Ureter (tissue), 1 donor: ENCODE results near the gene TNFRSF8. TPM values are rescaled to one million over a fixed set of nuclear protein-coding genes. Genes with fewer than 3 reads are reported as not detected.
"Not testable (repeated sequence)": the region's sequence is repeated elsewhere in the genome, so short reads cannot be mapped to it uniquely, and the experiment has no call there.

Experiments used
- DNase-seq: peaks from one replicate; pipeline ENCODE4 v3.0.0-alpha.2; 2020; ENCODE audit warnings: low spot score
- total RNA-seq: library from RNA; stranded (reverse); gene quantifications from one replicate; pipeline ENCODE4 v1.2.4, GENCODE V29; 2023
- donor health status: DM: yes; HTN: yes; CAD: no.

Gene TNFRSF8
- total RNA-seq, 1 donor from 2014 or later, result 0.36 TPM

DNA sequence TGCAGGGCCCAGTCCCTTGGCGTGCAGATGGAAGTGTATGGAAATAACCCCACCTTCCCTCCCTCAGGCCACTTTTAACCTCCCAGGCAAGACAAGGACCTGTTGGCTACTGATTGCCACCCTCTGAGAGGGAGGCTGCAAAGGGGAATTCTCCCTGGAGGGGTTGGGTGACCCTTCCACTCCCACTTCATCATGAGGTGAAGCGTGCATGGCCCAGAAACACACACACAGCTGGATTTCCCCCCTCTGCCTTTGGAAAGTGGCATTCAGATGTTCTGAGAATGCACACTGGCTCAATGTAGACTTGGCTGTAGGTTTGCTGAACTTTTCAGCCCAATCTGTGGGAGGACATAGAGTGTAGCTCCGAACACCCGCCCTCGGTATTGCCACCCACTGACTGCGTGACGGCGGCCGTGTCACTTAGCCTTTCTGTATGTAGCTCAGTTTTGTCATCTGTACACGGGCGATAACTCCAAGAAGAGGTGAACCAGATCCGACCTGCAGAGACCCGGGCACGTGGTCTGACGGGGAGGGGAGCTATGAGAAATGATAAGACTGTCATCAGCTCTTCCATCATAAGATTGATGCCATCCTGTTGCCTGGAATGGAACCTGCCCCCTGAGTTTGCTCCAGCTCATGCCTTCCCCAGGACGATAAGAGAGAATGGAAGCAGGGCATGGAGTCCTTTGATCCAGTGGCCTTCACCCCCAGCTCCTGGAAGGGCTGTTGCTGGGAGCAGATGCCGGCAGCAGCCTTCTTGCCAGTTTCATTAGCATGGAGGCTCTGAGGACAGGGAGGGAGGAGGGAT, 24.5 kb upstream of the TNFRSF8 start:
- DNase-seq, result no peak

DNA sequence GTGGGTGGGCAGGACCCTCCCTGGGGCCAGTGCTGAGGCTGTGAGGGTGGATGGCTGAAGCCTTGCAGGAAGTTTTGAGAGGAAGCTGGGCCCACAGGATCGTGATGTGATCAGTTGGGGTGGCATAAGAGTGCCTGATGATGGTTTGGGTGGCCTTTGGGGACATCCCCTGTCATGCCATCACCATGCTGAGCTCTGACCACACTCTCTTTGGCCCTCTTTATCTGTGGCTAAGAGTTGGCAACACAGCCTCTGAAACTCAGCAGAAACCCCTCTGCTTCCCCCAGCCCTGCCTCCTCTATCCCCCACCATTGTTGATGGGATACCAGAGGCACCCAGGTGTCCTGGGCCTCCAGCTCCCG, 24.0 kb upstream of the TNFRSF8 start:
- DNase-seq, result no peak

DNA sequence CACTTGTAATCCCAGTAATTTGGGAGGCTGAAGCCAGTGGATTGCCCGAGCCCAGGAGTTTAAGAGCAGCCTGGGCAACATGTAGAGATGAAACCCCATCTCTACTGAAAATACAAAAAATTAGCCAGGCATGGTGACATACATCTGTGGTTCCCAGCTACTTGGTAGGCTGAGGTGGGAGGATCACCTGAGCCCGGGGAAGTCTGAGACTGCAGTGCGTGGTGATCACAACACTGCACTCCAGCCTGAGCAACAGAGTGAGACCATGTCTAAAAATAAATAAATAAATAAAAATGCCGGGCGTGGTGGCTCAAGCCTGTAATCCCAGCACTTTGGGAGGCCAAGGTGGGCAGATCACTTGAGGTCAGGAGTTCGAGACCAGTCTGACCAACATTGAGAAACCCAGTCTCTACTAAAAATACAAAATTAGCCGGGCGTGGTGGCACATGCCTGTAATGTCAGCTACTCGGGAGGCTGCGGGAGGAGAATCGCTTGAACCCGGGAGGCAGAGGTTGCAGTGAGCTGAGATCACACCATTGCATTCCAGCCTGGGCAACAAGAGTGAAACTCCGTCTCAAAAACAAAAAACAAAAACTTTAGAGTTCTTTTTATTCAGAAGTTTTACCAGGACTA, 23.2 kb upstream of the TNFRSF8 start:
- not testable (repeated sequence) for DNase-seq

DNA sequence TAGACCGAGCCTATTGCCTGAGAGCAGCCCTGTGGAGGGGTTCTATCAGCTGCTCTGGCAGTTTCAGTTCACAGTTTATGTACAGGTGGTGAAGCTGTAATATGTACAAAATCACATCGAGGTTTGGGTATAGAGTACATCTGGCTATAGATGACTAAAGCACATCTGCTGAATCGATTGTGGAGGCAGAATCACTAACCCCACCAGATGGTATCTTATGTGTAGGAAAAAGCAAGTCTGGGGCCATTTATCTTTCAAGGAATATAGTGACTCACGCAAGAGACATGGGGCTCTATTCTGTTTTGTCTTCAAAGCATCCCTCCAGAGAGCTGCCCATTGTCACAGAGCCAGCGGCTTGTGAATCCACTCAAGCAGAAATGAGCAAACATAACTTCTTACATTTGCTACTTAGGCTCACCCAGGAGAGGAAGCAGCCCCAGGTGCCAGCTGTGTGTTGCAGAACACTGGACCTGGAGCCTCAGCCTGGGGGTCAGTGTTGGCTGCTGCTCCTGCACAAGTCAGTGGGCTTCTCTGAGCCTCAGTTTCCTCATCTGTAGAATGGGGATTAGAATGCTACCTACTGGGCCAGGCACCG, 22.5 kb upstream of the TNFRSF8 start:
- DNase-seq, result no peak

DNA sequence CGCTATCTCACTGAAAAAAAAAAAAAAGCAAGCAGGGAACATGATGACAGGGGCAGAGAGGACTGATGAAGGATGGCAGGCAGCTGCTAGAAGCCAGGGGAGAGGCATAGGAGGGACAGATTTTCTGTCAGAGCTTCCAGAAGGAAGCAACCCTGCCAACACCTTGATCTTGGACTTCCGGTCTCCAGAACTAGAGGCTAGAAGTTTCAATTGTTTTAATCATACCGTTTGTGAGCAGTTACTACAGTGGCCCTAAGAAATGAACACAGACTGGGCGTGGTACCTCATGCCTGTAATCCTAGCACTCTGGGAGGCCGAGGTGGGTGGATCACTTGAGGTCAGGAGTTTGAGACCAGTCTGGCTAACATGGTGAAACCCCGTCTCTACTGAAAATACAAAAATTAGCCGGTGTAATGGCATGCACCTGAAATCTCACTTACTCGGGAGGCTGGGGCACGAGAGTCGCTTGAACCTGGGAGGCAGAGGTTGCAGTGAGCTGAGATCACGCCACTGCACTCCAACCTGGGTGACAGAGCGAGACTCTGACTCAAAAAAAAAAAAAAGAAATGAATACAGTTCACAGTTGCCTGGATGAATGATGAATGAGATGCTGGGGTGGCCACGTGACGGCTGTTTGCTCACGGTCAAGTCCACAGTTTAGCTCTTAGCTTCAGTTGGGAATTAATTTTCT, 18.8 kb upstream of the TNFRSF8 start:
- DNase-seq, result not testable (repeated sequence)

DNA sequence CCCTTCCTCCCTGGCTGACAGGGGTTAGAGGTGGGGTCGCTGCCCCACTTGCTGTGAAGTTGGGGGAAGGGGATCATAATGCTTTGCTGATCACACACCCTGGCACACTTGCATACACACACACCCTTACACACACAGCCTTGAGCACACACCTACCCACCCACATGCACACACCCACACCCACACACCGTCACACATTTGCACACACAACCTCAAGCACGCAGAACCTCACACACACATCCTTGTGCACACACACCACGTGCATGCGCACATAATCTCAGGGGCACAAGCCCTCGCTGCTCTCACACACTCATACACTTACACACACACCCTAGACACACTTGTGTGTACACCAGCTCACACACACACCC, 16.4 kb upstream of the TNFRSF8 start:
- DNase-seq, result no peak

DNA sequence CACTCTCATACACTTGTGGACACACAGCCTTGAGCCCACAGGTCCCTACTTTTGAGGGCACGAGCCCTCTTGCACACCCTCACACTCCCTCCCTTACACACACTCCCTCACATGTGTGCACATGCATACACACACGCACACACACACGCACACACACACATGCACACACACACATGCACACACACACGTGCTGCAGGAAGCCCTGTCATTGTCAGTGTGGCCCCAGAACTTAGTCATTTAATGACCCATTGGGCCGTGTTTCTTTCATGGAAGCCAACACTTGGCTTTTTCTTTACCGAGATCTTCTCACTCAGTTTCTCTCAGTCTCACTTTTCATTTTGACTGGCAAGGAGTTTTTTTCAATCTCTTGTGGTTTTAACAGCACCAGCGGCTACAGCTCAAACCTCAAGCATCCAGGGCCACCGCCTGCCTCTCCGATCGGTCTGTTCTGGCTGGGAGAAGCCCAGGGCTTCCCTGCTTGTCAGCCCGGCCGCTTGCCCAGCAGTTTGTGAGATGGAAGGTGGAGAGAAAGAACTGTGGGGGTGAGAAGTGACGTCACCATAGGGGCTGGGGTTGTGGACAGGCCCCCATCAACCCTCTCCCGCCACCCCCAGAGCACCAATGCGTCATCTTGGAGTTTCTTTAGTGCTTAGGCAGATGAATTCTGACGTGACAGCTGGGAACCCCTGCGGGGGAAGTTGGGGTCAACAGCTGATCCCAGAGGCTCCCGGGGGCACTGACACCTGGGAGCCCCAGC, 15.8 kb upstream of the TNFRSF8 start:
- DNase-seq, result no peak

DNA sequence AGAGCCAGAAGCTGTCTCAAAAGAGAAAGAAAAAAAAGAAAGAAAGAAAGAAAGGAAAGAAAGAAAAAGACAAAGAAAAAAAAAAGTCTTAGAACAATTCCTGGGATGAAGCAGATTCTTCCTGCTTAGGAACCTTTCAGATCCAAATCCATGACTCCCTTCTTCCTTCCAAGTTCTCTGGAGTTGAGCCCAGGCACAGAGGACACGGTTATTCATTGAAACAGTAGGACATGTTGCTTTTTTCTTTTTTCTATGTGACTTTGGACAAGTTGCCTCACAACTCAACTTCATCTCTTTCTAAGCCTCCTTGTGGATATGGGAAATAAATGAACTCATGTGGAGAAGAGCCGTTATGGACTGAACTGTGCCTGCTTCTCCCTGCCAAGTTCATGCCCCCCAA, 14.7 kb upstream of the TNFRSF8 start:
- no peak for DNase-seq

DNA sequence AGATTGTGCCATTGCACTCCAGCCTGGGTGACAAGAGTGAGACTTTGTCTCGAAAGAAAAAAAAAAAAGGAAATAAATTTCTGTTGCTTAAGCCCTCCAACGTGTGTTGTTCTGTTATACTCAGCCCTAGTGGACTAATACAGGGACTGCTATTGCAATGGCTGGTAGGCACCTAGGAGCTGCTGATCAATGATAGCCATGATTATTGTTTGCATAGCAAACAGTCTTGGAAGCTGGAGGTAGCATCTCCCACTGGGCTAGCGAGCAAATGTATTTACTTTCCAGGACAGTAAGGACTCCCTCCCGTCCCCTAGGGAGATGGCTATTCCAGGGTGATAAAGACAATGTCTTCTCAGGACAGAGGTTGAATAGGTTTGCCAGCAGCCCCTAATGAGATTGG, 13.5 kb upstream of the TNFRSF8 start:
- DNase-seq, result no peak

DNA sequence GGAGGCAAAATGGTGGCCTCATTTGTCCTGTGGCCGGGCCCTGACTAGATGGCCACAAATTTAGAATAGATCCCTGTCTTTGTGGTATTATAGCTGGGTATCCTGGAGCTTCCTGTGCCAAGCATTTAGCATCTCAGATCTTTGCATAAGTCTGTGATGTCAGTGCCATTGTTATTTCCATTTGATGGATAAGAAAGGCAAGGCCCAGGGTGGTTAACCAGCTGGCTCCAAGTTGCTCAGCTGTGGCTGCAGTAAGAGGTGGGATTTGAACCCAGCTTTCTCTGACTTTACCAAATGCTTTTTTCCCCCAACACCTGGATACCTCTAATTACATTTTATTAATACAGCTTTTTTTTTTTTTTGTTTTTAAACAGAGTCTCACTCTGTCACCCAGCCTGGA, 11.7 kb upstream of the TNFRSF8 start:
- DNase-seq, result no peak

DNA sequence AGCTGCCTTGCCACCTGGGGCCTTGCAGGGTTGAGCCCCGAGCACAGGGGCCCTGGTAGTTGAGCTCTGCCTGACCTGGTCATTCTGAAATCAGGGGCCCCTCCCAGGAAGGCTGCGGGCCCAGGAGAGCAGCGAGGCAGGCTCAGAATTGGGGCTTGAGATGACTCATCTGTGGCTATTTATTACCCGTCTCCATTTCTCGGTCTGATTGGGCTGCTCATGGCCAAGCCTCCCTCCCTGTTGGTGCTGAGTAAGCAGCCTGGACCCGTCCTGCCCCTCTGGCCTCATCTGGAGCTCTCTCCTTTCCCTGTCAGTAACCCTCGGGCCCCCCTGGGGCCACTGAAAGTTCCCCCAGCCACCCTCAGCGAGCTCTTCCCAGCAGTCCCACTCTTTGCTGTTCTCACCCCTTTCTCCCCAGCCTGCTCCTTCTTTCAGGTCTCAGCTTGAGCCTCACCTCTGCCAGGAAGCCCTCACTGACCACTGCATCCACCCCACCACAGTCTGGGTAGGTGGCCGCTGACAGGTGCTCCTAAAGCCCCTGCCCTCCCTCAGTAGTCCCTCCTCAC, 11.0 kb upstream of the TNFRSF8 start:
- DNase-seq, result peak; percentile 65

DNA sequence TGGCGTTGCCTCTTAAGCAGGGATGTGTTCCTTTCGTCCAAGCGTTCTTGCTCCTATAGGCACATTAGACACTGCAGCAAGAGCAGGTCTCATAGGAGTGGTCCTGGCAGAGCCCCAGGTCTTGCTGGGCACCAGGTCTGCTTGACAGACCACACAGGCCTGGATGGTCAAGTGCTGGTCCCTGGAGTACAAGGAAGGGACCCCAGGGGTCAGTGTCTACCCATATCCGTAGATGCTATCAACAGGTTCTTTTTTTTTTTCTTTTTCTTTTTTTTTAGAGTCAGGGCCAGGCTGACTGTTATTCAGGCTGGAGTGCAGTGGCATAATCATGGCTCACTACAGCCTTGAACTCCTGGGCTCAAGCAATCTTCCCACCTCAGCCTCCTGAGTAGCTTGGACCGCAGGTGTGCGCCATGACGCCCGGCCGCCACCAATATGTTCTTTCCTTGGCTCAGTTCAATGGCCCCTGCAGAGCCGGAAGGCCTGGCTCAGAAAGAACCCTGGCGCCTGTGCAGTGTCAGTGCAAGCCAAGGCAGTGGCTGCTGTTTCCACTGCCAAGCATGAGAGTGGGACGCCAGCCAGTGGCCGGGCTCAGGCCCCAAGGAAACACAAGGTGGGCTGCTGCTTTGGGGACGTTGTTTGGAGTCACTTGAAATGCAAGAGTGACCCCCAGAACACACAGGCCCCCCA, 10.0 kb upstream of the TNFRSF8 start:
- no peak for DNase-seq

DNA sequence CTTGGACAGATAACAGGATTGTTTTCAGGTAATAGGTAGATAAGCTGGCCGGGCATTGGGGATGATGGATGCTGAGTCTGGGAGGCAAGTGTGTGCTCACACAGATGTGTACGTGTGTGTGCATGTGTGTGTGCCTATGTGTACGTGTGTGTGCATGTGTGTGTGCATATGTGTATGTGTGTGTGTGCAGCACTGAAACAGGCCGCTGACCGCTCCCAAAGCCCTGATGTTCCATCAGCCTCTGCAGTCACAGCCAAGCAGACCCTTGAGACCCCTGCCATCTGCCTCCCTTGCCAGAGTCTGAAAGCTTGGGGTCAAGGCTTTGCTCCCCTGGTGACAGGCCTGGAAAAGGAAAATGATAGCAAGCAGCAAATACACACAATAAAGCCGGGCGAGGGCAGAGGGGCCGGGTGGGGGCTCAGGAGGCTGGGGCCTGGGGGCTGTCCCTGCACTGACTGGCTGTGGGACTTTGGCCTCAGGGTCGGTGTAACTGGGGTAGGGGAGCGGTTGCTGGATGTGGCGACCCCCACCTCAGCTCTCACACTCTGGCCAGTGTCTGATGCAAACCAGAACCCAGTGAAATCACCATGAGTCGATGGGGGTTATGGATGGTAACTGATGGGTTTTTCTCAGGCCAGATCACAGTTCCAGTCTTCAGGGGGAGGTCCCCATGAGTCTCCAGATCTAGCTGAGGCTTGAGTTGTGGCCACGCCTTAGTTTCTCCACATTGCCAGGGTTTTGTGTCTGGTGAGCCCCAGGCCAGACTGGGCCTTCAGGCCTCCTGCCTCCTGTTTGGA, 9.2 kb upstream of the TNFRSF8 start:
- no peak for DNase-seq

DNA sequence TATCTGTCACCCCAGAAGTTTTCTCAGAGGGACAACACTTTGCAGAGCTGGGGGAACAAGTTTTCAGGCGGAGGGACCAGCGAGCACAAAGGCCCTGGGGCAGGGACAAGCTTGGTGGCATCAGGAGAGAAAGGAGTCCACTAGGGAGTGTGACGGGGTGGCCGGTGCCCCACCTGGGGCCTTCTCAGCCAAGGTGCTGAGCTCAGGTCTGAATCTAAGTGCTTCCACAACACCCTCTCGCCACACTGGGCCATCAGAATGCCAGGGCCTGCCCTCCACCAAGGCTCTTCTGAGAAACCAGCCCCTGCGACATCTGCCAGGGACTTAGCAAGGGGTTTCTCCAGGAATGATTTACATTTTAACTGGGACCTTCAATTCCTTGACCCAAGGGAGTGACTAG, 7.8 kb upstream of the TNFRSF8 start:
- DNase-seq, result no peak

DNA sequence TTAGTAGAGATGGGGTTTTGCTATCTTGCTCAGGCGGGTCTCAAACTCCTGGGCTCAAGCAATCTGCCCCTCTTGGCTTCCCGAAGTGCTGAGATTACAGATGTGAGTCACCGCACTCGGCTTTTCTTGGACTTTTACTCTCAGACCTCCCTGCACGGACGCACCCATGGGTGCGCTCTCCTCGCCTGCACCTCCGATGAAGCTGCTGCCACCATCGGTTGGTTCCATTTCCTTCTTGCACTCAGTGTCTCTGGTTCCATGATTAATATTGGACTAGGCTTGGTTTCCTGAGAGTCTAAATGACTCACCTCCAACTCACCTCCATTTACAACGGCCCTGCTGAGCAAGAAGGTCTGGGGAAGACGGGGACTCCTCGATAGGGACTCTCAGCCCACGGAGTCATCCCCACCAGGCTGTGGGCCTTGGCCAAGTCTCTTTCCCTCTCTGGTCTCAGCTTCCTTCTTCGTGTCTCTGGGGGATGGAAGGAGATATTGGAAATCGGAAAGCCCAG, 6.7 kb upstream of the TNFRSF8 start:
- no peak for DNase-seq

DNA sequence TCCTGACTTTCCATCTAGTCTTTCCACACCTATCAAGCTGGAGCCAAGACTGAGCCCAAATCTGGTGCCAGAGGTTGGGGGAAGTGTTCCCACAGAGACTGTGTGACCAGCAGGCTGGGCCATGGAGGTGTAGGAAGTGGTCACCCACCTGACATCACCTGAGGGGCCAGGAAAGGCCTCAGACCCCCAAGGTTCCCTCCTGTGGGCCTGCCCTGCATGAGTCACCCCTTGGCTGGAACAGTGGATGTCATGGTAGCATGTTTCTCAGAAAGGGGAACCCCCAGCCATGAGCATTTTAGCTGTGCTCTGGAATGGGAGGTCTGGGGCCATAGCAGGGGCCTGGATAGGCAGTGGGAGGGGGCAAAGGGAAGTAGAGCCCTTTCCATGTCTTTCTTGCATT, 5.7 kb upstream of the TNFRSF8 start:
- DNase-seq, result no peak

DNA sequence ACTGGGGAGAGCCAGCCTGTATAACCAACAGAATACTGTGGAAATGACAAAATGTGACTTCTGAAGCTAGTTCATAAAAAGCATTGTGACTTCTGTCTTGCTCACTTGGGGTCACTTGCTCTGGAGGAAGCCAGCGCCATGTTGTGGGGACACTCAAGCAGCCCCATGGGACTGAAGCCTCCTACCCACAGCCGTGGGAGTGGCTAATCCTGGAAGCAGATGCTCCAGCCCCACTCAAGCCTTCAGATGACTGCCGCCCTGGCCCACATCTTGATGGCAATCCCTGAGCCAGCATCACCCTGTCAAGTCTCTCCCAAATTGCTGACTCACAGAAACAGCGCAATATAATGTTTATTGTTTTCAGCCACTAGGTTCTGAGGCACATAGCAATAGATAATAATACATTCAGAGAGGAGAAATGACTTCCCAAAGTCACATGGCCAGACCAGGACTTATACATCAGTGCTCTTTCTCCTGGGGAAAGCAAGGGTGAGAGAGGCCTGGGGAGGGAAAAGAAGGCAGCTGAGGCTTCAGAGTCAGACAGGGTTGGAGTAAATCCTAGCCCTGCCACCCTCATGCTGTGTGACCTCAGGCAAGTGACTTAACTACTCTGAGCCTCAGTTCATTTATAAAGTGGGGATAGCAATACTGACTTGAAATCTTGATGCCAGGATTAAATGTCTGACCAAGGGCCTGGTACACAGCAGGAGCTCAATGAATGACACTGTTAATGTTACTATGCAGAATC, 5.0 kb upstream of the TNFRSF8 start:
- DNase-seq, result no peak

DNA sequence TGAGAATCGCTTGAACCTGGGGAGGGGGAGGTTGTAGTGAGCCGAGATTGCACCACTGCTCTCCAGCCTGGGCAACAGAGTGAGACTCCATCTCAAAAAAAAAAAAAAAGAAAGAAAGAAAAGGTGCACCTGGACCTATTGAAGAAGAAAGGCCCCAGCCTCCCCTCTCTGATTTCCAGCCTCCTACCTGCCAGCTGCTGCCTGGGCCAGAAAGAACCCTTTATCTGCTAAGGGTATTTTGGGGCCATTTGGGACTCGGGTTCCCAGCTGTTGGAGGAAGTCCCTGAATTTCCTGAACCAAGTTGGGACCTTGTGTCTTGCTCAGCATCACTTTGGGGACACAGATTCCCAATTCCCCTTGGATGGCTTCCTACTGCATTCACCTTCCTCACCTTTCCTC, 3.9 kb upstream of the TNFRSF8 start:
- no peak for DNase-seq
